HEK293 (cell line): ENCODE measurements around the gene TMEM91.

ENCODE experiments used
- GLIS1 ChIP-seq: fragments of 450-650 bp; formaldehyde crosslinking; IDR thresholded peaks from 2 replicates; pipeline ENCODE4 v1.5.1; 2016; ENCODE audit warnings: missing biosample characterization, missing genetic modification characterization
- GLIS2 ChIP-seq: fragments of 450-650 bp; formaldehyde crosslinking; IDR thresholded peaks from 2 replicates; pipeline ENCODE4 v1.5.1; 2016; ENCODE audit warnings: missing biosample characterization, missing genetic modification characterization
- KLF1 ChIP-seq: fragments of 450-650 bp; formaldehyde crosslinking; IDR thresholded peaks from 2 replicates; pipeline ENCODE4 v1.5.1; 2016; ENCODE audit warnings: missing biosample characterization, missing genetic modification characterization
- KLF16 ChIP-seq: fragments of 450-650 bp; formaldehyde crosslinking; IDR thresholded peaks from 2 replicates; pipeline ENCODE4 v1.5.1; 2017; ENCODE audit warnings: missing biosample characterization, missing genetic modification characterization
- PRDM1 ChIP-seq: fragments of 450-650 bp; formaldehyde crosslinking; IDR thresholded peaks from 2 replicates; pipeline ENCODE4; 2016; ENCODE audit warnings: missing biosample characterization, missing genetic modification characterization
- SCRT1 ChIP-seq: fragments of 450-650 bp; formaldehyde crosslinking; IDR thresholded peaks from 2 replicates; pipeline ENCODE4 v1.5.1; 2016; ENCODE audit warnings: missing biosample characterization, missing genetic modification characterization, borderline replicate concordance
- ZBTB20 ChIP-seq: fragments of 450-650 bp; formaldehyde crosslinking; IDR thresholded peaks from 2 replicates; pipeline ENCODE4 v1.5.1; 2016; ENCODE audit warnings: missing biosample characterization, missing genetic modification characterization
- ZBTB48 ChIP-seq: fragments of 450-650 bp; formaldehyde crosslinking; IDR thresholded peaks from 2 replicates; pipeline ENCODE4 v1.5.1; 2016; ENCODE audit warnings: missing biosample characterization, missing genetic modification characterization
- ZBTB8A ChIP-seq: fragments of 450-650 bp; formaldehyde crosslinking; IDR thresholded peaks from 2 replicates; pipeline ENCODE4 v1.5.1; 2016; ENCODE audit warnings: missing biosample characterization, missing genetic modification characterization
- ZFHX2 ChIP-seq: fragments of 450-650 bp; formaldehyde crosslinking; conservative IDR thresholded peaks from 2 replicates; pipeline ENCODE4 v1.5.1; 2016; ENCODE audit warnings: missing biosample characterization, missing genetic modification characterization
- ZFP69B ChIP-seq: fragments of 450-650 bp; formaldehyde crosslinking; IDR thresholded peaks from 2 replicates; pipeline ENCODE4 v1.5.1; 2016; ENCODE audit warnings: missing biosample characterization, missing genetic modification characterization
- ZNF2 ChIP-seq: fragments of 450-650 bp; formaldehyde crosslinking; IDR thresholded peaks from 2 replicates; pipeline ENCODE4 v1.5.1; 2016; ENCODE audit warnings: missing biosample characterization, missing genetic modification characterization
- ZNF202 ChIP-seq: fragments of 450-650 bp; formaldehyde crosslinking; IDR thresholded peaks from 2 replicates; pipeline ENCODE4 v1.5.1; 2016; ENCODE audit warnings: missing biosample characterization, missing genetic modification characterization, borderline replicate concordance
- ZNF335 ChIP-seq: fragments of 450-650 bp; formaldehyde crosslinking; conservative IDR thresholded peaks from 2 replicates; pipeline ENCODE4 v1.5.1; 2016; ENCODE audit warnings: missing biosample characterization, missing genetic modification characterization
- ZNF354C ChIP-seq: fragments of 450-650 bp; formaldehyde crosslinking; IDR thresholded peaks from 2 replicates; pipeline ENCODE4 v1.5.1; 2016; ENCODE audit warnings: missing biosample characterization, missing genetic modification characterization, low read depth, borderline replicate concordance
- ZNF404 ChIP-seq: fragments of 450-650 bp; formaldehyde crosslinking; IDR thresholded peaks from 2 replicates; pipeline ENCODE4 v1.5.1; 2017; ENCODE audit warnings: missing biosample characterization, missing genetic modification characterization
- ZNF433 ChIP-seq: fragments of 450-650 bp; formaldehyde crosslinking; IDR thresholded peaks from 2 replicates; pipeline ENCODE4 v1.5.1; 2016; ENCODE audit warnings: missing biosample characterization, missing genetic modification characterization, low read depth
- ZNF621 ChIP-seq: fragments of 450-650 bp; formaldehyde crosslinking; IDR thresholded peaks from 2 replicates; pipeline ENCODE4 v1.5.1; 2017; ENCODE audit warnings: missing biosample characterization, missing genetic modification characterization
- ZNF664 ChIP-seq: fragments of 450-650 bp; formaldehyde crosslinking; IDR thresholded peaks from 2 replicates; pipeline ENCODE4 v1.5.1; 2016; ENCODE audit warnings: missing biosample characterization, missing genetic modification characterization
- ZNF677 ChIP-seq: fragments of 450-650 bp; IDR thresholded peaks from 2 replicates; pipeline ENCODE4 v1.5.0; 2018; ENCODE audit warnings: missing biosample characterization, mild to moderate bottlenecking, missing genetic modification characterization, moderate library complexity
- ZNF830 ChIP-seq: fragments of 450-650 bp; IDR thresholded peaks from 2 replicates; pipeline ENCODE4 v1.5.0; 2018; ENCODE audit warnings: missing biosample characterization, missing genetic modification characterization, low read depth, mild to moderate bottlenecking, moderate library complexity
- ZNF843 ChIP-seq: fragments of 450-650 bp; formaldehyde crosslinking; IDR thresholded peaks from 2 replicates; pipeline ENCODE4 v1.5.1; 2016; ENCODE audit warnings: missing biosample characterization, missing genetic modification characterization
- TF ChIP-seq, protein P1 (sequence below): fragments of 450-650 bp; formaldehyde crosslinking; IDR thresholded peaks from 2 replicates; pipeline ENCODE4 v1.5.1; 2016; ENCODE audit warnings: missing biosample characterization, missing genetic modification characterization
- TF ChIP-seq, protein P2 (sequence below): fragments of 450-650 bp; formaldehyde crosslinking; IDR thresholded peaks from 2 replicates; pipeline ENCODE4 v1.5.1; 2016; ENCODE audit warnings: missing biosample characterization, missing genetic modification characterization
- TF ChIP-seq, protein P3 (sequence below): fragments of 450-650 bp; formaldehyde crosslinking; IDR thresholded peaks from 2 replicates; pipeline ENCODE4 v1.5.1; 2016; ENCODE audit warnings: missing biosample characterization, missing genetic modification characterization, low read depth
- TF ChIP-seq, protein P4 (sequence below): sonication (generic); formaldehyde crosslinking; IDR thresholded peaks from 2 replicates; pipeline ENCODE4 v1.8.1; 2022; ENCODE audit warnings: mild to moderate bottlenecking, moderate library complexity, missing genetic modification reagents
- TF ChIP-seq, protein P5 (sequence below): fragments of 450-650 bp; formaldehyde crosslinking; IDR thresholded peaks from 2 replicates; pipeline ENCODE4 v1.5.1; 2016; ENCODE audit warnings: missing biosample characterization, missing genetic modification characterization
- TF ChIP-seq, protein P6 (sequence below): fragments of 450-650 bp; formaldehyde crosslinking; IDR thresholded peaks from 2 replicates; pipeline ENCODE4 v1.5.1; 2016; ENCODE audit warnings: missing biosample characterization, missing genetic modification characterization

The TMEM91 gene

DNA sequence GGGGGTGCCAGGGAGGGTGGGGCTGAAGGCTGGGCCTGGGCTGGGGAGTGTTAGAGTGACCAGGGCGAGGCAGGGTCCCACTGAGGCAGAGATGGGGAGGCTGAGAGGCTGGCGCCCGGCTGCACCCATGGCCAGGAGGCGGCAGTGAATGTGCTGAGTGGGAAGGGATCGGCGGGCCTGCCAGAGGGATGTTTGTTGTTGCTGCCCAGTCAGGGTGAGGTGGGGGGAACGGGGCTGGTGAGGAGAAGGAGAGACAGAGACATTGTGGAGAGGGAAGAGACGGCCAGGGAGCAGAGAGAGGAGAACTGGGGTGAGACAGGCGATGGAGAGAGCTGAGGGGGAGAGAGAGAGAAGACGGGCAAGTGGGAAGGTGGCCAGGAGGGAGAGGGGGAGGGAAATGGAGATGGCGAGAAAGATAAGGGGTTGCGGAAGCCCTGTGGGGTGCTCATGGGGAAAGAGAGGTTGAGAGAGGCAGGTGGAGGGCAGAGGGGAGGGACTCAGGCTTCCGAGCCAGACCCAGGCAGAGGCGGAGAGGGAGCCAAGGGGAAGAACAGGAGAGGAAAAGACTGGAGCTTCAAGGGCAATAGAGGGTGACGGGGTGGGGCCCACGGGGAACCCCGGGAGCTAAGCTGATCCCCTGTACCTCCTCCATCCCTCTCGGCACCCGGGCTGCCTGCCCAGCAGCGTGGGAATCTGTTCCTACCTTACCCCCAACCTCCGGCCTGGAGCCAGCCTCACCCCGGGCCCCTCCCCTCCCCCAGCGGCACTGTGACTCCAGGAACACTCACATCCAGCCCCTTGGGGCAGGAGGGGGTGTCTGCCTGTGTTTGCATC lies 51.5 kb downstream of the TMEM91 start (continued):
- TF ChIP-seq, protein P1, sequence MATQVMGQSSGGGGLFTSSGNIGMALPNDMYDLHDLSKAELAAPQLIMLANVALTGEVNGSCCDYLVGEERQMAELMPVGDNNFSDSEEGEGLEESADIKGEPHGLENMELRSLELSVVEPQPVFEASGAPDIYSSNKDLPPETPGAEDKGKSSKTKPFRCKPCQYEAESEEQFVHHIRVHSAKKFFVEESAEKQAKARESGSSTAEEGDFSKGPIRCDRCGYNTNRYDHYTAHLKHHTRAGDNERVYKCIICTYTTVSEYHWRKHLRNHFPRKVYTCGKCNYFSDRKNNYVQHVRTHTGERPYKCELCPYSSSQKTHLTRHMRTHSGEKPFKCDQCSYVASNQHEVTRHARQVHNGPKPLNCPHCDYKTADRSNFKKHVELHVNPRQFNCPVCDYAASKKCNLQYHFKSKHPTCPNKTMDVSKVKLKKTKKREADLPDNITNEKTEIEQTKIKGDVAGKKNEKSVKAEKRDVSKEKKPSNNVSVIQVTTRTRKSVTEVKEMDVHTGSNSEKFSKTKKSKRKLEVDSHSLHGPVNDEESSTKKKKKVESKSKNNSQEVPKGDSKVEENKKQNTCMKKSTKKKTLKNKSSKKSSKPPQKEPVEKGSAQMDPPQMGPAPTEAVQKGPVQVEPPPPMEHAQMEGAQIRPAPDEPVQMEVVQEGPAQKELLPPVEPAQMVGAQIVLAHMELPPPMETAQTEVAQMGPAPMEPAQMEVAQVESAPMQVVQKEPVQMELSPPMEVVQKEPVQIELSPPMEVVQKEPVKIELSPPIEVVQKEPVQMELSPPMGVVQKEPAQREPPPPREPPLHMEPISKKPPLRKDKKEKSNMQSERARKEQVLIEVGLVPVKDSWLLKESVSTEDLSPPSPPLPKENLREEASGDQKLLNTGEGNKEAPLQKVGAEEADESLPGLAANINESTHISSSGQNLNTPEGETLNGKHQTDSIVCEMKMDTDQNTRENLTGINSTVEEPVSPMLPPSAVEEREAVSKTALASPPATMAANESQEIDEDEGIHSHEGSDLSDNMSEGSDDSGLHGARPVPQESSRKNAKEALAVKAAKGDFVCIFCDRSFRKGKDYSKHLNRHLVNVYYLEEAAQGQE (tag by site-specific recombination) = no peak
- TF ChIP-seq ZNF843 (tag by site-specific recombination) = no peak
- no peak for TF ChIP-seq ZNF404 (tag by site-specific recombination)
- TF ChIP-seq ZFHX2 = peak; percentile 71
- no peak for TF ChIP-seq ZNF621
- peak; percentile 77 for TF ChIP-seq ZFP69B (tag by site-specific recombination)
- TF ChIP-seq ZNF354C = no peak
- no peak for TF ChIP-seq ZNF2 (tag by site-specific recombination)
- TF ChIP-seq KLF16 (tag by site-specific recombination) = no peak
- no peak; the same call in 1 of the 2 replicates for TF ChIP-seq KLF1 (tag by site-specific recombination)
- TF ChIP-seq, protein P2, sequence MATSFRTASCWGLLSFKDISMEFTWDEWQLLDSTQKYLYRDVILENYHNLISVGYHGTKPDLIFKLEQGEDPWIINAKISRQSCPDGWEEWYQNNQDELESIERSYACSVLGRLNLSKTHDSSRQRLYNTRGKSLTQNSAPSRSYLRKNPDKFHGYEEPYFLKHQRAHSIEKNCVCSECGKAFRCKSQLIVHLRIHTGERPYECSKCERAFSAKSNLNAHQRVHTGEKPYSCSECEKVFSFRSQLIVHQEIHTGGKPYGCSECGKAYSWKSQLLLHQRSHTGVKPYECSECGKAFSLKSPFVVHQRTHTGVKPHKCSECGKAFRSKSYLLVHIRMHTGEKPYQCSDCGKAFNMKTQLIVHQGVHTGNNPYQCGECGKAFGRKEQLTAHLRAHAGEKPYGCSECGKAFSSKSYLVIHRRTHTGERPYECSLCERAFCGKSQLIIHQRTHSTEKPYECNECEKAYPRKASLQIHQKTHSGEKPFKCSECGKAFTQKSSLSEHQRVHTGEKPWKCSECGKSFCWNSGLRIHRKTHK (tag by site-specific recombination) = no peak
- no peak for TF ChIP-seq GLIS2
- no peak for TF ChIP-seq ZNF202 (tag by site-specific recombination)
- peak; percentile 75 for TF ChIP-seq ZBTB48 (tag by site-specific recombination)
- no peak for TF ChIP-seq ZNF335
- peak; percentile 21; the same call in 1 of the 2 replicates for TF ChIP-seq ZBTB8A (tag by site-specific recombination)
- no peak for TF ChIP-seq ZNF677 (tag by site-specific recombination)
- TF ChIP-seq, protein P3, sequence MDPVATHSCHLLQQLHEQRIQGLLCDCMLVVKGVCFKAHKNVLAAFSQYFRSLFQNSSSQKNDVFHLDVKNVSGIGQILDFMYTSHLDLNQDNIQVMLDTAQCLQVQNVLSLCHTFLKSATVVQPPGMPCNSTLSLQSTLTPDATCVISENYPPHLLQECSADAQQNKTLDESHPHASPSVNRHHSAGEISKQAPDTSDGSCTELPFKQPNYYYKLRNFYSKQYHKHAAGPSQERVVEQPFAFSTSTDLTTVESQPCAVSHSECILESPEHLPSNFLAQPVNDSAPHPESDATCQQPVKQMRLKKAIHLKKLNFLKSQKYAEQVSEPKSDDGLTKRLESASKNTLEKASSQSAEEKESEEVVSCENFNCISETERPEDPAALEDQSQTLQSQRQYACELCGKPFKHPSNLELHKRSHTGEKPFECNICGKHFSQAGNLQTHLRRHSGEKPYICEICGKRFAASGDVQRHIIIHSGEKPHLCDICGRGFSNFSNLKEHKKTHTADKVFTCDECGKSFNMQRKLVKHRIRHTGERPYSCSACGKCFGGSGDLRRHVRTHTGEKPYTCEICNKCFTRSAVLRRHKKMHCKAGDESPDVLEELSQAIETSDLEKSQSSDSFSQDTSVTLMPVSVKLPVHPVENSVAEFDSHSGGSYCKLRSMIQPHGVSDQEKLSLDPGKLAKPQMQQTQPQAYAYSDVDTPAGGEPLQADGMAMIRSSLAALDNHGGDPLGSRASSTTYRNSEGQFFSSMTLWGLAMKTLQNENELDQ (tag by site-specific recombination) = no peak
- TF ChIP-seq, protein P4, sequence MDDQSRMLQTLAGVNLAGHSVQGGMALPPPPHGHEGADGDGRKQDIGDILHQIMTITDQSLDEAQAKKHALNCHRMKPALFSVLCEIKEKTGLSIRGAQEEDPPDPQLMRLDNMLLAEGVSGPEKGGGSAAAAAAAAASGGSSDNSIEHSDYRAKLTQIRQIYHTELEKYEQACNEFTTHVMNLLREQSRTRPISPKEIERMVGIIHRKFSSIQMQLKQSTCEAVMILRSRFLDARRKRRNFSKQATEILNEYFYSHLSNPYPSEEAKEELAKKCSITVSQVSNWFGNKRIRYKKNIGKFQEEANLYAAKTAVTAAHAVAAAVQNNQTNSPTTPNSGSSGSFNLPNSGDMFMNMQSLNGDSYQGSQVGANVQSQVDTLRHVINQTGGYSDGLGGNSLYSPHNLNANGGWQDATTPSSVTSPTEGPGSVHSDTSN (CRISPR knock-in tag) = no peak
- TF ChIP-seq SCRT1 = no peak
- TF ChIP-seq, protein P5, sequence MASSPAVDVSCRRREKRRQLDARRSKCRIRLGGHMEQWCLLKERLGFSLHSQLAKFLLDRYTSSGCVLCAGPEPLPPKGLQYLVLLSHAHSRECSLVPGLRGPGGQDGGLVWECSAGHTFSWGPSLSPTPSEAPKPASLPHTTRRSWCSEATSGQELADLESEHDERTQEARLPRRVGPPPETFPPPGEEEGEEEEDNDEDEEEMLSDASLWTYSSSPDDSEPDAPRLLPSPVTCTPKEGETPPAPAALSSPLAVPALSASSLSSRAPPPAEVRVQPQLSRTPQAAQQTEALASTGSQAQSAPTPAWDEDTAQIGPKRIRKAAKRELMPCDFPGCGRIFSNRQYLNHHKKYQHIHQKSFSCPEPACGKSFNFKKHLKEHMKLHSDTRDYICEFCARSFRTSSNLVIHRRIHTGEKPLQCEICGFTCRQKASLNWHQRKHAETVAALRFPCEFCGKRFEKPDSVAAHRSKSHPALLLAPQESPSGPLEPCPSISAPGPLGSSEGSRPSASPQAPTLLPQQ = peak; percentile 65
- TF ChIP-seq, protein P6, sequence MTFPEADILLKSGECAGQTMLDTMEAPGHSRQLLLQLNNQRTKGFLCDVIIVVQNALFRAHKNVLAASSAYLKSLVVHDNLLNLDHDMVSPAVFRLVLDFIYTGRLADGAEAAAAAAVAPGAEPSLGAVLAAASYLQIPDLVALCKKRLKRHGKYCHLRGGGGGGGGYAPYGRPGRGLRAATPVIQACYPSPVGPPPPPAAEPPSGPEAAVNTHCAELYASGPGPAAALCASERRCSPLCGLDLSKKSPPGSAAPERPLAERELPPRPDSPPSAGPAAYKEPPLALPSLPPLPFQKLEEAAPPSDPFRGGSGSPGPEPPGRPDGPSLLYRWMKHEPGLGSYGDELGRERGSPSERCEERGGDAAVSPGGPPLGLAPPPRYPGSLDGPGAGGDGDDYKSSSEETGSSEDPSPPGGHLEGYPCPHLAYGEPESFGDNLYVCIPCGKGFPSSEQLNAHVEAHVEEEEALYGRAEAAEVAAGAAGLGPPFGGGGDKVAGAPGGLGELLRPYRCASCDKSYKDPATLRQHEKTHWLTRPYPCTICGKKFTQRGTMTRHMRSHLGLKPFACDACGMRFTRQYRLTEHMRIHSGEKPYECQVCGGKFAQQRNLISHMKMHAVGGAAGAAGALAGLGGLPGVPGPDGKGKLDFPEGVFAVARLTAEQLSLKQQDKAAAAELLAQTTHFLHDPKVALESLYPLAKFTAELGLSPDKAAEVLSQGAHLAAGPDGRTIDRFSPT (tag by site-specific recombination) = no peak
- peak; percentile 92 for TF ChIP-seq GLIS1 (tag by site-specific recombination)
- no peak for TF ChIP-seq ZNF433 (tag by site-specific recombination)
- no peak for TF ChIP-seq ZNF664 (tag by site-specific recombination)
- TF ChIP-seq ZBTB20 (tag by site-specific recombination) = no peak
- no peak for TF ChIP-seq ZNF830 (tag by site-specific recombination)
- TF ChIP-seq PRDM1 = 0 out of 2 replicates have a peak, but pooled peaks have one; percentile 8
